Measurements from ENCODE around the gene CD36. TPM values are rescaled to one million over a fixed set of nuclear protein-coding genes. Genes with fewer than 3 reads are reported as not detected.

Gene CD36
- total RNA-seq, 3 donors from 2014 or later (not counting 1 experiment from before 2014, with no cell fraction given) = 5.5 to 7.0 (median 6.0) TPM

GRCh38 chr7:80651471-80651870 lies 13.0 kb downstream of the CD36 start:
- no peaks in the 10 kb centered on the region for H3K4me1 Mint-ChIP-seq
- no peaks in the 10 kb centered on the region for H3K27me3 Mint-ChIP-seq (ENCODE audit: low read depth in 2 of 2)
- H3K9me3 Mint-ChIP-seq = no peaks in the 10 kb centered on the region
- no peaks in the 10 kb centered on the region for H3K36me3 ChIP-seq (ENCODE audit: control insufficient read depth, insufficient read depth, low read length)
- no peaks in the 10 kb centered on the region for H3K36me3 Mint-ChIP-seq
- no peak overlapping the region for H3K4me3 Mint-ChIP-seq
- H3K4me3 ChIP-seq (ENCODE audit: low read length) = no peak overlapping the region
- no peaks in the 10 kb centered on the region for H3K27me3 ChIP-seq (ENCODE audit: control insufficient read depth, insufficient read depth, low read length)
- H3K9me3 ChIP-seq (ENCODE audit: control insufficient read depth, insufficient read depth, low read length) = no peaks in the 10 kb centered on the region
- intact Hi-C loops (cut with micrococcal nuclease) = no loop called here
- no peak overlapping the region for H3K27ac ChIP-seq (ENCODE audit: low read length)
- H3K27ac Mint-ChIP-seq = no peak overlapping the region
- ATAC-seq (no peak), DNase-seq (no peak)
- no peaks in the 10 kb centered on the region for H3K4me1 ChIP-seq (ENCODE audit: control insufficient read depth, insufficient read depth, low read length)
- TF ChIP-seq CTCF (IDR thresholded peaks at IDR 0.05) = no peak
- 94% methylated on average over 5 of the region's 5 CpGs for WGBS (ENCODE audit: insufficient coverage)

DNA sequence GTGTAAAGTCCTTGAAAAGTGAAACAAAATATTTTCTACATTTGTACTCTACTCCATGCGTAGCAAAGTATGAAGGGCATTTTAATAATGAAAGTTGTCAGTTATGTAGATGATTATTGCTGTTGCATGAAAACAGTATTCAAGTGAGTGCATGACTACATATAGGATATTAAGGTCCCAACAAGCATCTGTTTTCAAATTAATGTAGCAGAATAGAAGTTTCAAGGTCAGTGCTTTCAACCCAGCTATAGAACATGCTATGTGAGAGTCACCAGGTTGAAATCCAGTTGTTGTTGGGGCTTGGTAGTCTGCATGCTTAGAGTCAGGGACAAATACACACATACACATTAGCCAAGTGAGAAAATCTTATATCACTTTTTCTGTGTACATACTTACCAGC lies 14.8 kb downstream of the CD36 start:
- 100% methylated on average over 1 of the region's 1 CpG for WGBS (ENCODE audit: insufficient coverage)
- H3K4me1 Mint-ChIP-seq = no peaks in the 10 kb centered on the region

DNA sequence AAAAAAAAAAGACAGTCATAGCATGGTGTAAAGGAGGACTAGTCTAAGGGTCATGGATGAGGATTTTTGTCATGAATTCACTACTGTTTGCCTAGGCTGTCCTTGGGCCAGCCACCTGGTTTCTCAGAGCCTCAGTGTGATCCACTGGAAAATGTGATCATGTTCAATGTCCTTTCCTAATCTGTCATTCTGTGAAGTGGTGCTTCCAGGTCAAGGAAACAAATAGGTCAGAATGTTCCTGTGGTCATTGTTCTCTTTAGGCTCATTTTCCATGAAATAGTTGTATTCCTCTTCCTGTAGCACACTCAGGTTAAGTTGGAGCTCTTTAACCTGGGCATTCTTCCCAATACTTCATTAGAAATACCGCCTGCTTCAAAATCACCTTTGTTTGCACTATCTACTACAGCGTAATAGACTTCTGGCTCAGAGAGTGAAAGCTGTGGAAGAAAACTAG lies 16.5 kb downstream of the CD36 start:
- Histone ChIP-seq H3K4me1 (ENCODE audit: control insufficient read depth, insufficient read depth, low read length) (no peaks in the 10 kb centered on the region), H3K27ac (ENCODE audit: low read length) (no peak overlapping the region), H3K36me3 (ENCODE audit: control insufficient read depth, insufficient read depth, low read length) (no peaks in the 10 kb centered on the region), H3K4me3 (ENCODE audit: low read length) (no peak overlapping the region), H3K9me3 (ENCODE audit: control insufficient read depth, insufficient read depth, low read length) (no peaks in the 10 kb centered on the region), H3K27me3 (ENCODE audit: control insufficient read depth, insufficient read depth, low read length) (no peaks in the 10 kb centered on the region)
- no peaks in the 10 kb centered on the region for H3K36me3 Mint-ChIP-seq
- DNase-seq (no peak), ATAC-seq (no peak)
- no peak overlapping the region for H3K27ac Mint-ChIP-seq
- intact Hi-C loops (cut with micrococcal nuclease) = no loop called here
- WGBS (ENCODE audit: insufficient coverage) = no CpG with 5 or more reads among the region's 2 CpGs
- TF ChIP-seq CTCF (IDR thresholded peaks at IDR 0.05) = no peak
- no peaks in the 10 kb centered on the region for H3K4me1 Mint-ChIP-seq
- H3K9me3 Mint-ChIP-seq = no peaks in the 10 kb centered on the region
- H3K27me3 Mint-ChIP-seq (ENCODE audit: low read depth in 2 of 2) = no peaks in the 10 kb centered on the region
- H3K4me3 Mint-ChIP-seq = no peak overlapping the region

More for the DNA sequence above, 14.8 kb downstream of the CD36 start:
- no peaks in the 10 kb centered on the region for H3K9me3 ChIP-seq (ENCODE audit: control insufficient read depth, insufficient read depth, low read length)
- no peak for TF ChIP-seq CTCF (IDR thresholded peaks at IDR 0.05)
- H3K27me3 ChIP-seq (ENCODE audit: control insufficient read depth, insufficient read depth, low read length) = no peaks in the 10 kb centered on the region
- intact Hi-C loops (cut with micrococcal nuclease) = no loop called here
- Mint-ChIP-seq H3K36me3 (no peaks in the 10 kb centered on the region), H3K27ac (no peak overlapping the region), H3K9me3 (no peaks in the 10 kb centered on the region), H3K4me3 (no peak overlapping the region), H3K27me3 (ENCODE audit: low read depth in 2 of 2) (no peaks in the 10 kb centered on the region)
- DNase-seq (no peak), ATAC-seq (no peak)
- no peak overlapping the region for H3K4me3 ChIP-seq (ENCODE audit: low read length)
- no peaks in the 10 kb centered on the region for H3K36me3 ChIP-seq (ENCODE audit: control insufficient read depth, insufficient read depth, low read length)
- H3K27ac ChIP-seq (ENCODE audit: low read length) = no peak overlapping the region
- H3K4me1 ChIP-seq (ENCODE audit: control insufficient read depth, insufficient read depth, low read length) = no peaks in the 10 kb centered on the region

- H3K27ac Mint-ChIP-seq = no peak overlapping the region
- no peak overlapping the region for H3K27ac ChIP-seq (ENCODE audit: low read length)
- DNase-seq = no peak
- no peak for TF ChIP-seq CTCF (IDR thresholded peaks at IDR 0.05)
- no peak overlapping the region for H3K4me3 ChIP-seq (ENCODE audit: low read length)
- no peaks in the 10 kb centered on the region for H3K9me3 Mint-ChIP-seq
- intact Hi-C loops (cut with micrococcal nuclease) = no loop called here
- no peak for ATAC-seq
- no peaks in the 10 kb centered on the region for H3K27me3 ChIP-seq (ENCODE audit: control insufficient read depth, insufficient read depth, low read length)
- H3K36me3 Mint-ChIP-seq = no peaks in the 10 kb centered on the region
- no peaks in the 10 kb centered on the region for H3K4me1 Mint-ChIP-seq
- no peaks in the 10 kb centered on the region for H3K9me3 ChIP-seq (ENCODE audit: control insufficient read depth, insufficient read depth, low read length)
- no peak overlapping the region for H3K4me3 Mint-ChIP-seq
- H3K27me3 Mint-ChIP-seq (ENCODE audit: low read depth in 2 of 2) = no peaks in the 10 kb centered on the region
- no peaks in the 10 kb centered on the region for H3K36me3 ChIP-seq (ENCODE audit: control insufficient read depth, insufficient read depth, low read length)
- no peaks in the 10 kb centered on the region for H3K4me1 ChIP-seq (ENCODE audit: control insufficient read depth, insufficient read depth, low read length)
- WGBS (ENCODE audit: insufficient coverage) = 96% methylated on average over 4 of the region's 4 CpGs
These were observed 17.6 kb downstream of the CD36 start for GRCh38 chr7:80656029-80656428.

Measured in natural killer cell (primary cell).